Measurements from ENCODE around the gene GSG1L. TPM values are rescaled to one million over a fixed set of nuclear protein-coding genes. Genes with fewer than 3 reads are reported as not detected.

The GSG1L gene
- total RNA-seq, 2 experiments from 2014 or later = not detected

Other genes with a start within 250 kb of the GSG1L start
- 100 to 1,000 TPM; 241 to 368 TPM for gene XPO6, start 148.3 kb upstream of the GSG1L start, total RNA-seq
- gene SBK1, start 228.8 kb upstream of the GSG1L start, total RNA-seq = 1 to 10 TPM; 6.5 to 6.6 TPM

Data from activated CD4-positive, alpha-beta T cell treated with anti-CD3 and anti-CD28 coated beads for 36 hours (primary cell).